Measurements from ENCODE around the gene RAB6D.
A peak's percentile ranks its signal among the peaks of the same experiment; 100 is the strongest.
"Not testable (repeated sequence)": the region's sequence is repeated elsewhere in the genome, so short reads cannot be mapped to it uniquely, and the experiment has no call there.

RAB6D gene

GRCh38 chr2:131363703-131364186 is at the start of gene RAB6D:
RAB6D (minus strand) TSS chr2:131364168; CDS start chr2:131363720, 448 bp downstream.
- in situ Hi-C loops (cut with HindIII; ENCODE audit: low pct_ligation_motif_present, low pct_unique_long_range_greater_than_20kb, low sequenced_read_pairs); DNase-seq: not testable (repeated sequence)

GRCh38 chr2:131413148-131413747 is 49.3 kb upstream of the RAB6D start:
- in situ Hi-C loops (cut with HindIII; ENCODE audit: low pct_ligation_motif_present, low pct_unique_long_range_greater_than_20kb, low sequenced_read_pairs): no loop called here

GRCh38 chr2:131410173-131410572 is 46.2 kb upstream of the RAB6D start:
- in situ Hi-C loops (cut with HindIII; ENCODE audit: low pct_ligation_motif_present, low pct_unique_long_range_greater_than_20kb, low sequenced_read_pairs): no loop called here

More at GRCh38 chr2:131413148-131413747, 49.3 kb upstream of the RAB6D start:
- DNase-seq: peak; percentile 67

GRCh38 chr2:131408778-131409177 is 44.8 kb upstream of the RAB6D start:
- no peak for DNase-seq
- in situ Hi-C loops (cut with HindIII; ENCODE audit: low pct_ligation_motif_present, low pct_unique_long_range_greater_than_20kb, low sequenced_read_pairs): no loop called here

More at GRCh38 chr2:131410173-131410572, 46.2 kb upstream of the RAB6D start:
- DNase-seq: no peak

- DNase-seq: no peak
- in situ Hi-C loops (cut with HindIII; ENCODE audit: low pct_ligation_motif_present, low pct_unique_long_range_greater_than_20kb, low sequenced_read_pairs): no loop called here
These were observed 44.2 kb upstream of the RAB6D start for GRCh38 chr2:131408207-131408606.

- no peak for DNase-seq
- in situ Hi-C loops (cut with HindIII; ENCODE audit: low pct_ligation_motif_present, low pct_unique_long_range_greater_than_20kb, low sequenced_read_pairs): no loop called here
These were observed 40.8 kb upstream of the RAB6D start for GRCh38 chr2:131404753-131405152.

- in situ Hi-C loops (cut with HindIII; ENCODE audit: low pct_ligation_motif_present, low pct_unique_long_range_greater_than_20kb, low sequenced_read_pairs): no loop called here
- DNase-seq: no peak
These were observed 38.5 kb upstream of the RAB6D start for GRCh38 chr2:131402320-131403039.

- no peak for DNase-seq
- in situ Hi-C loops (cut with HindIII; ENCODE audit: low pct_ligation_motif_present, low pct_unique_long_range_greater_than_20kb, low sequenced_read_pairs): no loop called here
These were observed 36.9 kb upstream of the RAB6D start for GRCh38 chr2:131400849-131401248.

- DNase-seq; in situ Hi-C loops (cut with HindIII; ENCODE audit: low pct_ligation_motif_present, low pct_unique_long_range_greater_than_20kb, low sequenced_read_pairs): not testable (repeated sequence)
These were observed 36.5 kb upstream of the RAB6D start for GRCh38 chr2:131400441-131400840.

GRCh38 chr2:131396209-131396608 is 32.2 kb upstream of the RAB6D start:
- DNase-seq; in situ Hi-C loops (cut with HindIII; ENCODE audit: low pct_ligation_motif_present, low pct_unique_long_range_greater_than_20kb, low sequenced_read_pairs): not testable (repeated sequence)

GRCh38 chr2:131395024-131395645 is 31.2 kb upstream of the RAB6D start:
- DNase-seq: not testable (repeated sequence)

GRCh38 chr2:131394147-131394931 is 30.4 kb upstream of the RAB6D start:
- in situ Hi-C loops (cut with HindIII; ENCODE audit: low pct_ligation_motif_present, low pct_unique_long_range_greater_than_20kb, low sequenced_read_pairs): no loop called here
- DNase-seq: no peak

More at GRCh38 chr2:131395024-131395645, 31.2 kb upstream of the RAB6D start:
- in situ Hi-C loops (cut with HindIII; ENCODE audit: low pct_ligation_motif_present, low pct_unique_long_range_greater_than_20kb, low sequenced_read_pairs): not testable (repeated sequence)

GRCh38 chr2:131391953-131392352 is 28.0 kb upstream of the RAB6D start:
- in situ Hi-C loops (cut with HindIII; ENCODE audit: low pct_ligation_motif_present, low pct_unique_long_range_greater_than_20kb, low sequenced_read_pairs); DNase-seq: not testable (repeated sequence)

GRCh38 chr2:131391471-131391870 is 27.5 kb upstream of the RAB6D start:
- in situ Hi-C loops (cut with HindIII; ENCODE audit: low pct_ligation_motif_present, low pct_unique_long_range_greater_than_20kb, low sequenced_read_pairs); DNase-seq: not testable (repeated sequence)

GRCh38 chr2:131390495-131391130 is 26.6 kb upstream of the RAB6D start:
- in situ Hi-C loops (cut with HindIII; ENCODE audit: low pct_ligation_motif_present, low pct_unique_long_range_greater_than_20kb, low sequenced_read_pairs); DNase-seq: not testable (repeated sequence)

GRCh38 chr2:131389657-131390056 is 25.7 kb upstream of the RAB6D start:
- in situ Hi-C loops (cut with HindIII; ENCODE audit: low pct_ligation_motif_present, low pct_unique_long_range_greater_than_20kb, low sequenced_read_pairs): no loop called here

GRCh38 chr2:131388834-131389233 is 24.9 kb upstream of the RAB6D start:
- in situ Hi-C loops (cut with HindIII; ENCODE audit: low pct_ligation_motif_present, low pct_unique_long_range_greater_than_20kb, low sequenced_read_pairs); DNase-seq: not testable (repeated sequence)

More at GRCh38 chr2:131389657-131390056, 25.7 kb upstream of the RAB6D start:
- DNase-seq: no peak

GRCh38 chr2:131373111-131373510 is 9.1 kb upstream of the RAB6D start:
- in situ Hi-C loops (cut with HindIII; ENCODE audit: low pct_ligation_motif_present, low pct_unique_long_range_greater_than_20kb, low sequenced_read_pairs); DNase-seq: not testable (repeated sequence)

All from ACHN (cell line).